Activated naive CD8-positive, alpha-beta T cell treated with anti-CD3 and anti-CD28 coated beads, Interleukin-2, amount 10 ng/mL, durations not matched to agents 7 days and 5 days (primary cell): ENCODE data around the gene PIK3AP1. TPM values are rescaled to one million over a fixed set of nuclear protein-coding genes. Genes with fewer than 3 reads are reported as not detected.
"Not testable (repeated sequence)": the region's sequence is repeated elsewhere in the genome, so short reads cannot be mapped to it uniquely, and the experiment has no call there.

Source experiments
- ATAC-seq: fragments of 150-1000 bp; cut with Tn5 transposase; one replicate; pipeline ENCODE4 v1.10.0; 2021; ENCODE audit warnings: low read depth, moderate library complexity
- POLR2A ChIA-PET: fragments of 350-600 bp; sonication (Branson Sonifier 250); formaldehyde crosslinking; loops from one replicate; lab custom pipeline; 2021; ENCODE audit warnings: antibody characterized with exemption; lab: Charles Lee
- DNase-seq: peaks from one replicate; pipeline ENCODE4 v3.0.0; 2021
- H3K27ac Mint-ChIP-seq: one replicate; pipeline ENCODE4 v1.8.0; 2022; ENCODE audit warnings: mild to moderate bottlenecking, mixed read lengths
- H3K27me3 Mint-ChIP-seq: one replicate; pipeline ENCODE4 v1.8.0; 2022; ENCODE audit warnings: mild to moderate bottlenecking, moderate library complexity, mixed read lengths
- H3K36me3 Mint-ChIP-seq: one replicate; pipeline ENCODE4 v1.8.0; 2021; ENCODE audit warnings: mild to moderate bottlenecking, mixed read lengths
- H3K4me1 Mint-ChIP-seq: one replicate; pipeline ENCODE4 v1.8.0; 2021; ENCODE audit warnings: mixed read lengths
- H3K4me3 Mint-ChIP-seq: one replicate; pipeline ENCODE4 v1.8.0; 2022; ENCODE audit warnings: mild to moderate bottlenecking, moderate library complexity, mixed read lengths
- H3K9me3 Mint-ChIP-seq: one replicate; pipeline ENCODE4 v1.8.0; 2021; ENCODE audit warnings: mixed read lengths
- total RNA-seq, 2 experiments: library from RNA; stranded (reverse); gene quantifications; one replicate each; pipeline ENCODE4 v1.2.3, GENCODE V29; 2021

Gene PIK3AP1
- total RNA-seq, 2 experiments from 2014 or later = 5.3 to 7.4 TPM

GRCh38 chr10:96684826-96685225 is 35.5 kb downstream of the PIK3AP1 start:
- Mint-ChIP-seq H3K9me3 (peaks cover 6% of the 10 kb centered on the region), H3K27ac (no peak overlapping the region), H3K4me1 (no peaks in the 10 kb centered on the region), H3K36me3 (peaks cover 2% of the 10 kb centered on the region), H3K27me3 (peaks cover 4% of the 10 kb centered on the region), H3K4me3 (no peak overlapping the region)
- POLR2A ChIA-PET = no interaction called here
- no peak for DNase-seq
- ATAC-seq = no peak

DNA sequence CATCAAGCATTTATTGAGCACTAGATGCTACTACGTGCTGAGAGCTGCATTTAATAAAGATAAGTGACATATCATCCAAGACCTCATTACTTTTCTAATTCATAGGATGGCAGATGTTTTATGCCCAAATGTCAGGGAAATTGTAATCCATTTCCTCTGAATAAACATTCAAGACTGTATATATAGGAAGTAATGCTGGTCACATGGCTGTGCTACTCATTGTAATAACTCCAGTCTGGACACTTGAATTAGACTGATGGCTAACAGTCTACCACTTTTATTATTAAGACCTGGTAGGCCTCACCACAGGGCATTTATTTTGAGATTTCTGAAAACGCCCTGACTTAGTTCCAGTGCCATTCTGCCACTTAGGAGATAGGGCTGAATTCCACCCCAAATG is 36.6 kb downstream of the PIK3AP1 start:
- peaks cover 4% of the 10 kb centered on the region for H3K27me3 Mint-ChIP-seq
- DNase-seq = no peak
- H3K4me3 Mint-ChIP-seq = no peak overlapping the region
- no peak overlapping the region for H3K27ac Mint-ChIP-seq
- H3K4me1 Mint-ChIP-seq = peaks cover under 1% of the 10 kb centered on the region
- H3K9me3 Mint-ChIP-seq = peaks cover 3% of the 10 kb centered on the region
- H3K36me3 Mint-ChIP-seq = no peaks in the 10 kb centered on the region
- POLR2A ChIA-PET = no interaction called here
- no peak for ATAC-seq

GRCh38 chr10:96683065-96683464 is 37.2 kb downstream of the PIK3AP1 start:
- Mint-ChIP-seq H3K27me3 (peaks cover 4% of the 10 kb centered on the region), H3K27ac (no peak overlapping the region), H3K4me3 (no peak overlapping the region), H3K4me1 (peaks cover 2% of the 10 kb centered on the region), H3K36me3 (no peaks in the 10 kb centered on the region), H3K9me3 (peaks cover 3% of the 10 kb centered on the region)
- POLR2A ChIA-PET = no interaction called here
- no peak for ATAC-seq
- no peak for DNase-seq

GRCh38 chr10:96681524-96681923 is 38.8 kb downstream of the PIK3AP1 start:
- peaks cover 3% of the 10 kb centered on the region for H3K9me3 Mint-ChIP-seq
- no peaks in the 10 kb centered on the region for H3K36me3 Mint-ChIP-seq
- H3K4me3 Mint-ChIP-seq = no peak overlapping the region
- H3K4me1 Mint-ChIP-seq = peaks cover 4% of the 10 kb centered on the region
- H3K27ac Mint-ChIP-seq = no peak overlapping the region
- H3K27me3 Mint-ChIP-seq = peaks cover 4% of the 10 kb centered on the region
- POLR2A ChIA-PET = no interaction called here
- no peak for ATAC-seq
- no peak for DNase-seq

- POLR2A ChIA-PET, H3K27ac Mint-ChIP-seq, H3K27me3 Mint-ChIP-seq: not testable (repeated sequence)
These were observed 39.9 kb downstream of the PIK3AP1 start for GRCh38 chr10:96680463-96680862.

DNA sequence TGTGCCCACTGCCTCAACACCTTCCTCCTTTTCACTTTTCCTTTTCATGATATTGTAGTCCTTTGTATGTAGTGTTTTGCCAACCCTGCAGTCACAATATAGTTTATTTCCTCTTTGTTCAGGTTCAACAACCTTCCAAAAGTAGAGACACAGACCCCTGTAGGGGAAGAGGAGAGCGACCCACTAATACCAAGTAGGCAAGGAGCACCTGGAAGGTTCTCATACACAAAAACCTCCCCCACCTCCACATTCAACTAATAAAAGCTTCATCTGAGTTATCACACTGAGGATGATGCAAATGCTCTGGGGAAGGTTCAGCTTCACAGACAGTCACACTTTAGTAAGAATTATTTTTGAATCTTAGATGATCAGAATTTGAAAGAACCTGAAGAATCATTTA is 41.6 kb downstream of the PIK3AP1 start:
- Mint-ChIP-seq H3K27me3 (peaks cover 4% of the 10 kb centered on the region), H3K36me3 (no peaks in the 10 kb centered on the region), H3K4me3 (no peak overlapping the region), H3K27ac (no peak overlapping the region), H3K9me3 (peaks cover 3% of the 10 kb centered on the region), H3K4me1 (peaks cover 12% of the 10 kb centered on the region)
- DNase-seq = no peak
- ATAC-seq = no peak
- POLR2A ChIA-PET = no interaction called here

More at GRCh38 chr10:96680463-96680862, 39.9 kb downstream of the PIK3AP1 start:
- H3K36me3 Mint-ChIP-seq, DNase-seq, H3K4me3 Mint-ChIP-seq, ATAC-seq, H3K9me3 Mint-ChIP-seq, H3K4me1 Mint-ChIP-seq: not testable (repeated sequence)

- POLR2A ChIA-PET = interaction anchor here (0.7 kb wide), 1 partner anchor 12 kb away, joined by 7 read pairs; no protein-coding TSS in a partner anchor
- H3K27ac Mint-ChIP-seq = no peak overlapping the region
- H3K4me3 Mint-ChIP-seq = no peak overlapping the region
- peaks cover 18% of the 10 kb centered on the region for H3K4me1 Mint-ChIP-seq
- H3K27me3 Mint-ChIP-seq = peaks cover 2% of the 10 kb centered on the region
- DNase-seq (no peak), ATAC-seq (no peak)
- H3K36me3 Mint-ChIP-seq = no peaks in the 10 kb centered on the region
- peaks cover 3% of the 10 kb centered on the region for H3K9me3 Mint-ChIP-seq
These were observed 43.8 kb downstream of the PIK3AP1 start for GRCh38 chr10:96676272-96677112.

- H3K4me3 Mint-ChIP-seq = no peak overlapping the region
- DNase-seq = no peak
- no peak overlapping the region for H3K27ac Mint-ChIP-seq
- no peaks in the 10 kb centered on the region for H3K36me3 Mint-ChIP-seq
- POLR2A ChIA-PET = no interaction called here
- ATAC-seq = no peak
- H3K4me1 Mint-ChIP-seq = peaks cover 24% of the 10 kb centered on the region
- peaks cover 3% of the 10 kb centered on the region for H3K9me3 Mint-ChIP-seq
- H3K27me3 Mint-ChIP-seq = peaks cover 2% of the 10 kb centered on the region
These were observed 44.5 kb downstream of the PIK3AP1 start for GRCh38 chr10:96675846-96676245.

- peaks cover 29% of the 10 kb centered on the region for H3K4me1 Mint-ChIP-seq
These were observed 46.8 kb downstream of the PIK3AP1 start for GRCh38 chr10:96673318-96674099.

DNA sequence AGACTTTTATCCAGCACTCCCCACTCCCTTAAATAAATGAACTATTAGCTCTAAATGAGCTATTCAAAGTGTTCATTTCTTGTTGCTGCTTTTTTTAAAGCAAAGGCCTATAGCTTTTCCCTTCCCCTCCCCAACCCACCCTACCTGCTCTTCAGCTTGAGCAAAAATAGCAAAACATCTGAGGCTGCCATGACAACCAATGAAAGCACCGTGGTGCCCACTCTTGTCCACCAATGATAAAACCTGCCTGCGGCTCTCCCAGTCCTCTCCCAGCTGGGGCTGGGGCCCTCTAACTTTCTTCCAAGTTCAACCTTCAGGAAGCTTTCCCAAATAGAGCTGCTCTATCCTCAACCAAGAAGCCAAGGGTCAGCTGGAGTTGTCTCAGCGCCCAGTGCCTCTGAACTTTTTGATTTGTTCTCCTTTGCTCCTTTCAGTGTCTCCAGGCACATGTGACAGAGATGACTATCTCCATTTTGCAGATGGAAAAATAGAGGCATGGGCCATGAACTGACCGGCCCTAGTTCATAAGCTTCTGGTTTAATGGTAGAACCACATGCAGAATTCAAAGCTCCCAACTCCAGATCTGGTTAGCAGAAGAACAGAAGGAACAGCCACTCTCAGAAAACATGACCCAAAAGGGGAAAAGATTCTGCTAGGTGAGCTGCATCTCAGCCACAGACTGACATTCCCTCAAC is 47.7 kb downstream of the PIK3AP1 start:
- Mint-ChIP-seq H3K36me3 (no peaks in the 10 kb centered on the region), H3K27ac (no peak overlapping the region), H3K27me3 (no peaks in the 10 kb centered on the region), H3K4me3 (no peak overlapping the region), H3K9me3 (no peaks in the 10 kb centered on the region), H3K4me1 (peaks cover 31% of the 10 kb centered on the region)
- DNase-seq = no peak
- ATAC-seq = no peak
- POLR2A ChIA-PET = no interaction called here

More at GRCh38 chr10:96673318-96674099, 46.8 kb downstream of the PIK3AP1 start:
- POLR2A ChIA-PET = no interaction called here
- H3K36me3 Mint-ChIP-seq = no peaks in the 10 kb centered on the region
- ATAC-seq (no peak), DNase-seq (no peak)
- H3K4me3 Mint-ChIP-seq = peak overlapping the region; percentile 31
- H3K9me3 Mint-ChIP-seq = no peaks in the 10 kb centered on the region
- H3K27me3 Mint-ChIP-seq = no peaks in the 10 kb centered on the region
- H3K27ac Mint-ChIP-seq = peak overlapping the region; percentile 79

- no peaks in the 10 kb centered on the region for H3K9me3 Mint-ChIP-seq
- H3K27me3 Mint-ChIP-seq = no peaks in the 10 kb centered on the region
- no peak for DNase-seq
- no peak for ATAC-seq
- no peaks in the 10 kb centered on the region for H3K36me3 Mint-ChIP-seq
- H3K4me3 Mint-ChIP-seq = no peak overlapping the region
- peak overlapping the region; percentile 22 for H3K27ac Mint-ChIP-seq
- H3K4me1 Mint-ChIP-seq = peaks cover 29% of the 10 kb centered on the region
- POLR2A ChIA-PET = no interaction called here
These were observed 49.0 kb downstream of the PIK3AP1 start for GRCh38 chr10:96671211-96671890.

- no peaks in the 10 kb centered on the region for H3K27me3 Mint-ChIP-seq
- DNase-seq (no peak), ATAC-seq (no peak)
- POLR2A ChIA-PET = no interaction called here
- no peaks in the 10 kb centered on the region for H3K9me3 Mint-ChIP-seq
- peaks cover 29% of the 10 kb centered on the region for H3K4me1 Mint-ChIP-seq
- H3K4me3 Mint-ChIP-seq = no peak overlapping the region
- no peaks in the 10 kb centered on the region for H3K36me3 Mint-ChIP-seq
- H3K27ac Mint-ChIP-seq = no peak overlapping the region
These were observed 49.5 kb downstream of the PIK3AP1 start for GRCh38 chr10:96670786-96671185.

GRCh38 chr10:96667401-96667800 is 52.9 kb downstream of the PIK3AP1 start:
- H3K4me1 Mint-ChIP-seq = peaks cover 32% of the 10 kb centered on the region

More at GRCh38 chr10:96667401-96667800, 52.9 kb downstream of the PIK3AP1 start:
- no peak for DNase-seq
- POLR2A ChIA-PET = no interaction called here
- Mint-ChIP-seq H3K27ac (no peak overlapping the region), H3K27me3 (peaks cover 2% of the 10 kb centered on the region), H3K36me3 (no peaks in the 10 kb centered on the region), H3K9me3 (no peaks in the 10 kb centered on the region), H3K4me3 (no peak overlapping the region)
- ATAC-seq = no peak
